IPS-18c (cell line): ENCODE measurements around the gene NDUFB2.
"Not testable (repeated sequence)": the region's sequence is repeated elsewhere in the genome, so short reads cannot be mapped to it uniquely, and the experiment has no call there.

Experiments
- H3K4me3 ChIP-seq: 2 replicates; pipeline ENCODE4 v1.7.0; 2013; ENCODE audit warnings: low read depth, mild to moderate bottlenecking, low read length, moderate library complexity; ENCODE audit not compliant: insufficient read depth
- H3K9me3 ChIP-seq: one replicate; pipeline ENCODE4 v1.6.1; 2013; ENCODE audit warnings: mild to moderate bottlenecking, low read length, moderate library complexity; ENCODE audit not compliant: control insufficient read depth, insufficient read depth

The NDUFB2 gene

DNA sequence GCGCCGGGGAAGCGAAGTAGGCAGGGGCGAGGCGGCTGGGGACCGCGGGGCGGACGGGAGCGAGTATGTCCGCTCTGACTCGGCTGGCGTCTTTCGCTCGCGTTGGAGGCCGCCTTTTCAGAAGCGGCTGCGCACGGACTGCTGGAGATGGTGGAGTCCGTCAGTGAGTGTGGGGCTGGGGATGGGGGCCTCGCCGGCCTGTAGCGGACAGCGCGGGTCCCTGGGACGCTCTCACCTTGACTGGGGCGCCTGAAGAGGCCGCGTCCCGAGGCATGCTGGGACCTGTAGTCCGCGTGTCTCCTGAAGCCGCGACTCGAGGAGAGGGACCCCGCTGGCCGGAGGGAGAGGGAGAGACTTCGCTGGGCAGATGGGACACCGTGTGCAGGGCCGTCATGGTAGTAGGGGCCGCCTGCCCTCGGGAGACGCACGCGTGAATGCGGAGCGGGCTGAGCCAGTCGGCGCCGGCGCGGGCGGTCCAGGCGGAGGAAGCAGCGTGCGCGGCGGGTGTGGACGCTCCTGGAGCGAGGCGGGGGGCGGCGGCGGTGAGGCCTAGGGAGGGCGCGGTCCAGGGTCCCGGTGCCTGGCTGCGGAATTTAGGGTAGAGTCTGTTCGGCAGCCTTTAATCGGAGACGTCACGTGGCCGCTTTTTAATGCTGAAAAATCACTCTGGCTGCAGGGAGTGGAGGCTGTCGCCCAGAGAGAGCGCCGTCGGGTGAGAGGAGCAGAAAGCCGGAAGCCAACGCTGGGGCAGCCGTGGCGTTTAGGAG, at the start of gene NDUFB2:
NDUFB2 (plus strand) TSS at position 29 of the 767 bp plus-strand sequence; CDS start at position 66, 37 bp downstream.
- H3K9me3 ChIP-seq = peaks cover 2% of the 10 kb centered on the region
- peak within 1 kb of the TSS; percentile 99 for H3K4me3 ChIP-seq

DNA sequence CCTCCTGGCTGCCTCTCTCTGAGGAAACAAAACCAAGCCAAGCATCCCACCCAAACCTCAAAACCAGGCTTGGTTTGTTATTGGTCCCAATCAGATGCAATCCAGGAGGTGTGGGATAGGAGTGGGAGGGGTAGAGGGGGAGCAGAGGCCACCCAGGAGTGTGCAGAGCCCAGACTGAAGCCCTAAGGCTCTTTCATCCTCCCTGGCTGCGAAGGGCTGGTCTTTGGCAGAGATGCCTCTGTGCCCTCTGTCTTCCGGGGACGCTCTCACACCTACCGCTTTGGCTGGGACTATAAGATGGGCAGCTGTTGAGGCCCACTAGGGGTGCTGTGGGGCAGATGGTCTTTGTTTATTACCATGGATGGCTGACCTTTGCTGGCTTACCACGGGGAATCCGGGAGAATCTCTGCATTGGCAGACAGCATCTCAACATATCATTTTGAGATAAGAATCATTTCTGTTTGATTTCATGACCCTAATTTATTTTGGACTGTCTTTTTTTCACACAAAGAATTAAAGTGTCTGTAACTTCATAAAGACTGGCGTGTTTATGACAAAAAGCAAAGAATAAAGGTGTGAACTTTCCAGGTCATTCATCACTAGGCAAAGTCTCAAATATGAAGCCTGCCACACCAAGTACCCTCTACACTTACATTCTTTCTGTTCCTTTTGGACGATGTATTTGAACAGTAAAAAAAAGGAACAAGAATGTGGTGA, 49.4 kb upstream of the NDUFB2 start:
- H3K4me3 ChIP-seq = no peak overlapping the region
- H3K9me3 ChIP-seq = no peaks in the 10 kb centered on the region

DNA sequence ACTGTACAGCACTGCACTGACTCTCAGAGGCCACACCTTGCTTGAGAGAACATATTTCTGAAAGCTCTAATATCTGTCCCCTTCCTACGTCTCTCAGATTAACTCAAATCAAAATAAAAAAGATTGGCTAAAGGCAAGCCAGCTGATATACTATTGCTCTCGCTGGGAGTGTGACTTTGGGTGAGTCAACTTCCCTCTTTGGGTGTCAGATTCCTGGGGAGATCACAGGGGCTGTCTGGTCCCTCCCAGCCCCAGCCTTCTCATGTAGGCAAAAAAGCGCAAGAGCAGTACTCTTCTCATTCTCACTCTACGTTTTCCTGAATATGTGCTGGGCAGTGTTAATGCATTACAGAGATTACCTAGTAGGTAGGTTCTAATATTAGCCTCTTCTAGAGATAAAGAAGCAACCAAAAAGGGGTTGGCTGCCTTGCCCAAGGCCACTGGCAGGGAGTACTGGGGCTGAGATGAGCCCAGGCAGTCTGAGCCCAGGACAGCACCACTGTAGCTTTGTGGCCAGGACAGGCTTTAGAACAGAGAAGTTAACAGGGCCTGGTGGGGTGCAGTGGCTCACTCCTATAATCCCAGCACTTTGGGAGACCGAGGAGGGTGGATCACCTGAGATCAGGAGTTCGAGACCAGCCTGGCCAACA, 46.8 kb upstream of the NDUFB2 start:
- H3K4me3 ChIP-seq = no peak overlapping the region
- H3K9me3 ChIP-seq = no peaks in the 10 kb centered on the region

DNA sequence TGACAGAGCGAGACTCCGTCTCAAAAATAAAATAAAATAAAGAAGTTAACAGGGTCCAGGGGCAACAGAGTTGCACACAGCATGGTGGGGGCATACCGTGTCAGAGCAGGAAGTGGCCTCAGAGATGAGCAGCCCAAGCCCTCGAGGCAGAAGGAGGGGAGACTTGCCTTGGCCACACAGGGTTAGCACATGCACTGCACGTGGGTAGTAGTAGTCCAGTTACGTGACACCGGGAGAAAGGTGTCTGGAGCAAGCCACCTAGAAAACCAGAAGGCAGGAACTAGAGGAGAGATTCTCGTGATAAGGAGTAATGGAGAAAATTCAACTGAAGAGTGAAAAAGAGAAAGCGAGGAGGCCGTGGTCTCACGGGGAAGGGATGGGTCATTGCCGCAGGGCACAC, 46.1 kb upstream of the NDUFB2 start:
- H3K9me3 ChIP-seq = no peaks in the 10 kb centered on the region

DNA sequence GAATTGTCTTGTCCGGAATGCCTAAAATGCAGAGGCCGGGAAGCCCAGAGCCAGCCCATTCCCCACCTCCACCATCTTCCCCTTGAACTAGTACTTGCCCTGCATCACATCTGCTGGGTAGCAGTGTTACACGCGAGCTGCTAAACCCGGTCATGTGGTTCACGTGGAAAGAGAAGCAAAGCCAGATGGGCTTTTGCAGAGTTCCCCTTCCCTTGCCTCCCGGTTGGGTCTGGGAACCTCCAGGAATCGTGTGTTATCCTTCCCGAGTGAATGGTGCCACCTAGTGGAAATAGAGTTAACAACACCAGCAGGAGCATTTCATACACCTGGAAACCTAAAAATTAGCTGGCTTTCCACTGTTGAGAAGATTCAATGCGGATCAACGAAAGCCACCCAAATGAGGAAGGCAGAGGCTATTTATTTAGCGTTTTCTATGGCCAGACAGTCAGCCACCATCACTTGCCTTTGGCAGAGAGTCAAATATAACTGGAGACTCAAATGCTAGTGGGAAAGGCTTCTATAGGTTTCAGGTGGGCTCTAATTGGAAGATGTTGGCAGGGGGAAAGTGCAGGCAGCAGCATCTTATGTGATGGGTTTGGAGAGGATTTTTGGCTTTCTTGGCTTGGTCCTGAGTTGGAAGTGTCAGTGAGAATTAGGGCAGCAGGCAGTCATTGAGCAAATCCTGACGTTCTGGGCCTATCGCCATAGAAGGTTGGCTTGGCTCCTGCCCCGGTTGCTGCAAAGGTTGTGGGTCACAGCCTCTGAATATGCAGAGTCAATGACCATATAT, 43.0 kb upstream of the NDUFB2 start:
- no peak overlapping the region for H3K4me3 ChIP-seq

More for the DNA sequence above, 46.1 kb upstream of the NDUFB2 start:
- no peak overlapping the region for H3K4me3 ChIP-seq

DNA sequence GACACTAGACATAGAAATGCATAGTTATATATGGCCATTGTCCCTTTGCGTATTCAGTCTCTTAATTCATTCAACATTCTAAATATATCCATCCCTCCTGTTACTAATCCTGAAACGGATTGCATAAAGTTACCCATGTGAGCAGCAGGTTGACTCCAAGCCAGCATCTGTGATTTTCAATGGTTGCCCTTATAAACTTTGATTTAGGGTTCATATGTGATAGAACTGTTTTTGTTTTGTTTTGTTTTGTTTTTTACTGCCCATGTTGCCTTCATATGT, 42.5 kb upstream of the NDUFB2 start:
- Histone ChIP-seq H3K9me3 (no peaks in the 10 kb centered on the region), H3K4me3 (no peak overlapping the region)

More for the DNA sequence above, 43.0 kb upstream of the NDUFB2 start:
- no peaks in the 10 kb centered on the region for H3K9me3 ChIP-seq

DNA sequence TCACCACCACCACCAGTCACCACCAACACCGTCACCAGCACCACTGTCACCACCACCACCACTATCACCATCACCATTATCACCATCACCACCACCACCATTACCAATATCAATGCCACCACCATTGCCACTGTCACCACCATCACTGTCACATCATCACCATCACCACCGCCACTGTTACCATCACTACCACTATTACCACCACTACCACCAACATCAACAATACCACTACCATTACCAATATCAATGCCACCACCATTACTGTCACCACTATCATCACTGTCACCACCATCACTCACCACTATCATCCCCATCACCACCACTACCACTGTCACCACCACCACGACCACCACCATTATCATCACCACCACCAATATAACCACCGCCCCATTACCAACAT, 41.8 kb upstream of the NDUFB2 start:
- H3K4me3 ChIP-seq = no peak overlapping the region
- H3K9me3 ChIP-seq = no peaks in the 10 kb centered on the region

DNA sequence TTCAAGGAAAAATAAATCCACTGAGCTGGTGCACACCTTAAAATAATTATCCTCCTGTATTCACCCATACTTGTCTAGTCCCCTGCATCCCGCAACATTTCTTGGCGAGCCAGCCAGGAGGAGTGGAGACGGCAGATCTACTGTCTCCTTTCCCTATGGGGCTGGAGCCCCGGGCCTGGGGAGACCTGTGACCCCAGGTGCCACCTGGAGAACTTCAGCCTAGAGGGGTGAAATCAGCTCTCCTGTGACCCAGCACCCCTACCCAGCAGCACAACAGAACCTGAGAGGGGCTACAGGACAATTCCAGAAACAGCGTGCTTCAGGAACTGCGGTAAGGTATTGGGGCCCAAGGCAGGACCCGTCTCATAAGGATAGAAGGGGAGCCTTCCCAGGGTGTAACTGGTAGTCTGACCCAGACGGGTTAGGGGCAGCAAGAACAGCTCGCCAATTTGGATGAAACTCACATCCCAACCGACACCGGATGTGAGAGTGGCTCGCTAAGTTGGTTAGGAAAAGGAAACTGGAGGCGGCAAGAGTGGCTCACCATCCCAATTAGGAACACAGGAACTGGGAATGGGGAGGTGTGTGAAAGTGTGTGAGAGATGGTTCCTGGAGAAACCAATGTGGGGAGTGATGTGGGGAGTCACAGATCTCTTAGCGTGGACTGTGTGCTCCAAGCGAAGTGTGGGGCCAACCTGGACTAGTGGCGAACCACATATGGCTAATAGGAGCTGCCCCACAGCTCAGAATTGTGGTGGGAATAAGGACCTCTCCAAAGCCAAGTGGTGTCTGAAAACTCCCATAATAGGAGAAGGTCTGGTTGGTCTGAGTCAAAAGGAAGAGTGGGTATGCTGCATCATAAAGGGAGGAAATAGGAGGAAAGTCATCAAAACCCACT, 40.7 kb upstream of the NDUFB2 start:
- Histone ChIP-seq H3K9me3 (no peaks in the 10 kb centered on the region), H3K4me3 (no peak overlapping the region)

DNA sequence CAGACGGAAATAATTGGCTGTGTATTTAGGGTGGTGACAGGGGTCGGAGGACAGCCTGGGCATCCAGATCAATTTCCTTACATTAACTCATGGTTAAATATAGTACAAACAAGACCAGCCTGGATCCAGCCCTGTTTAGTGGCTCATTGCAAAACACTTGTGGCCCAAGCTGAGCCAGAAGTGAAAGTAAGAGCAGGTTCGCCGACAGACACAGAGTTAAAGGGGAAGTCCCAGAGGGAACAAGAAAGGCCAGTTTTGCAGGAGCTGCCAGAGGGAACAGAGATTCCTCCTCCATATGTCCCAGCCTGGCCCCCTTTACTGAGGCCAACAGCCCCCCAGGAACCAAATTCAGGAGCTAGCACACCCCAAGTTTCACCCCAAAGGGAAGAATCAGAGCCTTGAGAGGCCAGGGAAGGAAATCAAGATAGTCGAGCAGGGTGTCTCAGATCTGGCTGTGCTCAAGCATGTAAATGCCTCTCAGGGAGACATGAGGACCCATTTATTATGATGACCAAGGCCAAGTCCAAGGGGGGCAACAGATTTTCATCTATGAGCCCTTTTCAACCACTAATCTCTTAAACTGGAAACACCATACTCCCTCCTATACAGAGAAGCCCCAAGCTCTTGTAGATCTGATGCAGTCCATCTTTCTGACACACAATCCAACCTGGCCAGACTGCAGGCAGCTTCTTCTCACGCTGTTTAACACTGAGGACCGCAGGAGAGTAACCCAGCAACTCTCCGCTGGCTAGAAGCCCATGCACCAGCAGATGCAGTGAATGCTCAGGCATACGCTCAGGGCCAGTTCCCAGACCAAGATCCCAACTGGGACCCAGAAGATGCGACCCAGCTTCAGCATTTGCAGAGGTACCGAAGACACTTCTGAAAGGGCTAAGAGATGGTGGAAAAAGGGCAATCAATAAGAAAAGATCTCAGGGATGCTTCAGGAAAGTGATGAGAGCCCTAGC, 39.7 kb upstream of the NDUFB2 start:
- H3K9me3 ChIP-seq = no peaks in the 10 kb centered on the region
- H3K4me3 ChIP-seq = no peak overlapping the region

DNA sequence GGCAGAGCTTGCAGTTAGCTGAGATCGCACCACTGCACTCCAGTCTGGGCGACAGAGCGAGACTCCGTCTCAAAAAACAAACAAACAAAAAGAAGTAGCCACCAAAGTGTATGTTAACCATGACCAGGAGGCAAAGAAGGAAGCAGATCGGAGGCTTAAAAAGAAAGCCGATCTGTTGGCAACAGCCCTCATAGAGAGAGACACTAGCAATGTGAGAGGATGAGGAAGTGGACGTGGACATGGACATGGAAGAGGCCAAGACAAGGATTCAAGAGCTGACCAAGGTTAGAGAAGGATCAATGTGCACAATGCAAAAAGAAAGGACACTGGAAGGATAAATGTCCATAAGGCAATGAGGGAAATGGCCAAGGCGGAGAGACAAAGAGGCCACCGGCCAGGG, 38.6 kb upstream of the NDUFB2 start:
- Histone ChIP-seq H3K9me3 (no peaks in the 10 kb centered on the region), H3K4me3 (no peak overlapping the region)

DNA sequence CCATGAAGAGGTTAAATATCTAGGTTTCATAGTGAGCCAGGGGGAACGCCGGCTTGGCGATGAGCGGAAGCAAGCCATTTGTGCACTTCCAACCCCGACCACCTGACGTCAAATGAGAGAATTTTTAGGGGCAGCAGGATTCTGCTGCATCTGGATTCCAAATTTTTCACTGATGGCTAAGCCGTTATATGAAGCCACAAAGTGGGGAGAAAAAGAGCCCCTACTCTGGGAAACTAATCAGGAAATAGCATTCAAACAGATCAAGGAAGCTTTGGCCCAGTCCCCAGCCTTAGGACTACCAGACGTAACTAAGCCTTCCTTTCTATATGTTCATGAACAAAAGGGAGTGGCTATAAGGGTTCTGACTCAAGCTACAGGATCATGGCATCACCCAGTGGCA, 36.7 kb upstream of the NDUFB2 start:
- Histone ChIP-seq H3K4me3 (no peak overlapping the region), H3K9me3 (no peaks in the 10 kb centered on the region)

DNA sequence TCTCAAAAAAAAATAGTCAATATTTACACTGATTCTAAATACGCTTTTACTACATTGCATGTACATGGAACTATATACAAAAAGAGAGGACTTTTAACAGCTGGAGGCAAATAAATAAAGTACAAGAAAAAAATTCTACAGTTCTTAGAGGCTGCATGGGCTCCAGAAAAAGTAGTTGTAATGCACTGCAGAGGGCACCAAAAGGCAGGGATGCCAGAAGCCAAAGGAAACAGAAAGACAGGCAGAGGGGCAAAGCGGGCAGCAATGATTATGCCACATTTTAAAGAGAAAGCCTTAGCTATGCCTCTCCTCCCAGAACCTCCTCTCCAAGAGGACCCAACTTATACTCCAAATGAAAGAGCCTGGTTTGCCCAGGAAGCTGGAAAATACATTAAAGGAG, 35.4 kb upstream of the NDUFB2 start:
- no peak overlapping the region for H3K4me3 ChIP-seq
- no peaks in the 10 kb centered on the region for H3K9me3 ChIP-seq

DNA sequence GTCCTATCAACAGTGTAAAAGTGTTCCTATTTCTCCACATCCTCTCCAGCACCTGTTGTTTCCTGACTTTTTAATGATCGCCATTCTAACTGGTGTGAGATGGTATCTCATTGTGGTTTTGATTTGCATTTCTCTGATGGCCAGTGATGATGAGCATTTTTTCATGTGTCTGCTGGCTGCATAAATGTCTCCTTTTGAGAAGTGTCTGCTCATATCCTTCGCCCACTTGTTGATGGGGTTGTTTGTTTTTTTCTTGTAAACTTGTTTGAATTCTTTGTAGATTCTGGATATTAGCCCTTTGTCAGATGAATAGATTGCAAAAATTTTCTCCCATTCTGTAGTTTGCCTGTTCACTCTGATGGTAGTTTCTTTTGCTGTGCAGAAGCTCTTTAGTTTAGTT, 33.6 kb upstream of the NDUFB2 start:
- H3K4me3 ChIP-seq, H3K9me3 ChIP-seq: not testable (repeated sequence)

DNA sequence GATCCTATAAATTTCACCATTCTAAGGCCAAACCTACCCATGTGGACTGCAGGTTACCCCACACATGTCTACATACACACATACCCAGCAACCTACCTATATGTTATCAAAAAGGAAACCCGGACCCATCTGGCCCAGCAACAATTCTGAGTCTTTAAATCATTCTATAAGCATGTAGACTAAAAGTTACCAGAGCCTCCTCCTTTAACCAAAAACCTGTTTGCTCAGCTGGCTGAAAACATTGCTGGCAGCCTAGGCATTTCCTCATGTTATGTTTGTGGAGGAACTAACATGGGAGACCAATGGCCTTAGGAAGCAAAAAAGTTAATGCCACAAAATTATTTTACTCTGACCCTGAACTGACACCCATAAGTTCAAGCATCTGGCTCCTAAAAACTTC, 29.0 kb upstream of the NDUFB2 start:
- no peaks in the 10 kb centered on the region for H3K9me3 ChIP-seq
- H3K4me3 ChIP-seq = no peak overlapping the region

DNA sequence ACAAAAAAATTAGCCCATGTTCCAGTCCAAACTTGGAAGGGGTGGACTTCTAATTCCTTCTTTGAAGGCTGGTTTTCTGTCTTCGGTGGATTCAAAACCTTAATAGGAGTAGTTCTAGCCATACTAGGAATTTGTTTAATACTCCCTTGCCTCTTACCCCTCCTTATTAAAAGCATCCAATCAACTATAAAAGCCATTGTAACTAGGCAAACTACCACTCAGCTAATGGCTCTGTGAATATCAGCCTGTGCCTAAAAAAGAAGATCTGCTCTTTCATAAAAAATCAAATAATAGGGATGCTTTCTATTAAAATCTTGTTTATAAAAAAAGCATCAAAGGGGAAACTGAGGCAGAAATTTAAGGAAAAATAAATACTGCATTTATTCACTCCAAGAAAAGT, 27.9 kb upstream of the NDUFB2 start:
- Histone ChIP-seq H3K9me3 (no peaks in the 10 kb centered on the region), H3K4me3 (no peak overlapping the region)

DNA sequence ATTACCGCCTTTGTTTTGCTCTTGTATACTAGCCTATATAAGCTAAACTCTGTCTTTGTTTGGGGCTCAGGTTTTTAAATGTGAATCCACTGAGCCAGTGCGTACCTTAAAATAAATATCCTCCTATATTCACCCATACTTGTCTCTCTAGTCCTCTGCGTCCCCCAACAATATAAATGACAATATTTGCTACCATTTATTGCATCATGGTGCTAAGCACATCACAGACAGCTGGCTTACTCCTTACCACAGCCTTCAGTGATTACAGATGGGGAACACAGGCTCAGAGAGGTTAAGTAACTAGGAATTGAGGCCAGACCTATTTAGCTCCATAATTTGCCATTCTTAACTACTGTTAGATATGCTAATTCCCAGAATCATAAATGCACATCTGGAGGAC, 27.2 kb upstream of the NDUFB2 start:
- H3K4me3 ChIP-seq = no peak overlapping the region

More for the DNA sequence above, 27.2 kb upstream of the NDUFB2 start:
- no peaks in the 10 kb centered on the region for H3K9me3 ChIP-seq
